ENCODE measurements around the gene SLC6A17.

- TF ChIP-seq CTCF (IDR thresholded peaks at IDR 0.05; ENCODE audit: low read depth, low read length) (no peak), EZH2phosphoT487 (IDR thresholded peaks at IDR 0.05; ENCODE audit: low read depth) (no peak)
These were observed 92.4 kb downstream of the SLC6A17 start for GRCh38 chr1:110242731-110243130.
